Upper lobe of left lung (tissue), 4 donors: ENCODE measurements around the gene UNC80.

Experiments
- CTCF ChIP-seq, 6 experiments: fragments of 450-650 bp in 4 of 6; fragments of 200-600 bp in 2 of 6; sonication (generic) in 2 of 6; IDR thresholded peaks; one replicate each; pipeline ENCODE4 v1.5.1; 2016 to 2019; ENCODE audit warnings: antibody characterized with exemption in 6 of 6
- EP300 ChIP-seq, 4 donors: sonication (generic); formaldehyde crosslinking; IDR thresholded peaks; one replicate each; pipeline ENCODE4 v1.5.1; 2017; ENCODE audit warnings: antibody characterized with exemption in 4 of 4, control low read depth in 2 of 4
- POLR2A ChIP-seq, 4 donors: fragments of 450-650 bp; IDR thresholded peaks; one replicate each; pipeline ENCODE4 v1.5.1; 2016 to 2017; ENCODE audit warnings: antibody characterized with exemption in 4 of 4, mild to moderate bottlenecking in 2 of 4
- POLR2AphosphoS5 ChIP-seq, 2 donors: sonication (generic); formaldehyde crosslinking; IDR thresholded peaks; one replicate each; pipeline ENCODE4 v1.5.1; 2017; ENCODE audit warnings: antibody characterized with exemption in 2 of 2

GRCh38 chr2:209726311-209726710, 45.3 kb upstream of the UNC80 start:
- no peak for TF ChIP-seq CTCF (IDR thresholded peaks at IDR 0.05)
- TF ChIP-seq EP300 (IDR thresholded peaks at IDR 0.05) = no peak
- TF ChIP-seq POLR2A (IDR thresholded peaks at IDR 0.05) = no peak
- no peak for TF ChIP-seq POLR2AphosphoS5 (IDR thresholded peaks at IDR 0.05)
